Trophoblast cell (in vitro differentiated cells and primary cell): ENCODE data around the gene GABRG3.

Source experiments
- DNase-seq, 2 donors: peaks; one replicate each; pipeline ENCODE4 v3.0.0-alpha.2; 2016
- H2AFZ ChIP-seq: 2 replicates; pipeline ENCODE4 v1.6.1; 2013; ENCODE audit warnings: low read length, moderate library complexity, mild to moderate bottlenecking; ENCODE audit not compliant: insufficient read depth, poor library complexity
- H2AK5ac ChIP-seq: 2 replicates; pipeline ENCODE4 v1.6.1; 2013; ENCODE audit warnings: mild to moderate bottlenecking, low read length
- H2BK120ac ChIP-seq: 2 replicates; pipeline ENCODE4 v1.6.1; 2013; ENCODE audit warnings: low read length, mild to moderate bottlenecking, moderate library complexity; ENCODE audit not compliant: insufficient read depth, poor library complexity
- H2BK12ac ChIP-seq: 2 replicates; pipeline ENCODE4 v1.6.1; 2013; ENCODE audit warnings: mild to moderate bottlenecking, low read length, moderate library complexity
- H2BK5ac ChIP-seq: 2 replicates; pipeline ENCODE4 v1.6.1; 2013; ENCODE audit warnings: low read length, low read depth, moderate library complexity, mild to moderate bottlenecking; ENCODE audit not compliant: poor library complexity
- H3K14ac ChIP-seq: 2 replicates; pipeline ENCODE4 v1.6.1; 2013; ENCODE audit warnings: mild to moderate bottlenecking, low read length
- H3K18ac ChIP-seq: 2 replicates; pipeline ENCODE4 v1.6.1; 2013; ENCODE audit warnings: mild to moderate bottlenecking, low read length
- H3K23ac ChIP-seq: 2 replicates; pipeline ENCODE4 v1.6.1; 2013; ENCODE audit warnings: low read length
- H3K27ac ChIP-seq: 2 replicates; pipeline ENCODE4 v1.5.1; 2013; ENCODE audit warnings: low read depth, mild to moderate bottlenecking, inconsistent platforms, low read length, moderate library complexity
- H3K27me3 ChIP-seq: 2 replicates; pipeline ENCODE4 v1.6.1; 2013; ENCODE audit warnings: inconsistent platforms, mild to moderate bottlenecking, low read length, moderate library complexity; ENCODE audit not compliant: insufficient read depth
- H3K36me3 ChIP-seq, 2 experiments: 1 replicate in 1 of 2; 2 replicates in 1 of 2; pipeline ENCODE4 v1.6.1; 2013; ENCODE audit warnings: low read length in 2 of 2, mild to moderate bottlenecking in 2 of 2, moderate library complexity in 1 of 2; ENCODE audit not compliant: insufficient read depth in 2 of 2, control insufficient read depth in 1 of 2
- H3K4ac ChIP-seq: 2 replicates; pipeline ENCODE4 v1.6.1; 2013; ENCODE audit warnings: low read depth, mild to moderate bottlenecking, low read length, moderate library complexity
- H3K4me1 ChIP-seq, 2 experiments: 1 replicate in 1 of 2; 2 replicates in 1 of 2; pipeline ENCODE4 v1.6.1; 2013; ENCODE audit warnings: low read length in 2 of 2, mild to moderate bottlenecking in 2 of 2, moderate library complexity in 1 of 2; ENCODE audit not compliant: insufficient read depth in 2 of 2, control insufficient read depth in 1 of 2
- H3K4me2 ChIP-seq: 2 replicates; pipeline ENCODE4 v1.6.1; 2013; ENCODE audit warnings: inconsistent platforms, mild to moderate bottlenecking, low read length, moderate library complexity
- H3K4me3 ChIP-seq: 2 replicates; pipeline ENCODE4 v1.5.1; 2013; ENCODE audit warnings: mild to moderate bottlenecking, low read depth, low read length, inconsistent platforms
- H3K79me1 ChIP-seq: one replicate; pipeline ENCODE4 v1.6.1; 2013; ENCODE audit warnings: low read length
- H3K79me2 ChIP-seq: 2 replicates; pipeline ENCODE4 v1.6.1; 2013; ENCODE audit warnings: low read length, mild to moderate bottlenecking; ENCODE audit not compliant: control insufficient read depth, insufficient read depth, poor library complexity
- H3K9ac ChIP-seq: 2 replicates; pipeline ENCODE4 v1.6.1; 2013; ENCODE audit warnings: mild to moderate bottlenecking, low read length
- H3K9me3 ChIP-seq: 2 replicates; pipeline ENCODE4 v1.6.1; 2013; ENCODE audit warnings: low read depth, mild to moderate bottlenecking, control low read depth, inconsistent platforms, low read length; ENCODE audit not compliant: insufficient read depth
- H4K12ac ChIP-seq: 2 replicates; pipeline ENCODE4 v1.6.1; 2013; ENCODE audit warnings: low read depth, mild to moderate bottlenecking, low read length, moderate library complexity
- H4K8ac ChIP-seq: 2 replicates; pipeline ENCODE4 v1.6.1; 2013; ENCODE audit warnings: low read depth, mild to moderate bottlenecking, low read length, moderate library complexity
- H4K91ac ChIP-seq: one replicate; pipeline ENCODE4 v1.6.1; 2013; ENCODE audit warnings: low read depth, mild to moderate bottlenecking, low read length, moderate library complexity
- WGBS: extraction: QIAGEN DNeasy Blood & Tissue Kit; methylation state at CpG from one replicate; pipeline ENCODE4 v1.1.7; 2013; ENCODE audit warnings: missing lambda C conversion rate; ENCODE audit not compliant: insufficient read length, insufficient coverage; ENCODE audit errors: extremely low coverage; 5-methylcytosine and 5-hydroxymethylcytosine counted together

Gene GABRG3

DNA sequence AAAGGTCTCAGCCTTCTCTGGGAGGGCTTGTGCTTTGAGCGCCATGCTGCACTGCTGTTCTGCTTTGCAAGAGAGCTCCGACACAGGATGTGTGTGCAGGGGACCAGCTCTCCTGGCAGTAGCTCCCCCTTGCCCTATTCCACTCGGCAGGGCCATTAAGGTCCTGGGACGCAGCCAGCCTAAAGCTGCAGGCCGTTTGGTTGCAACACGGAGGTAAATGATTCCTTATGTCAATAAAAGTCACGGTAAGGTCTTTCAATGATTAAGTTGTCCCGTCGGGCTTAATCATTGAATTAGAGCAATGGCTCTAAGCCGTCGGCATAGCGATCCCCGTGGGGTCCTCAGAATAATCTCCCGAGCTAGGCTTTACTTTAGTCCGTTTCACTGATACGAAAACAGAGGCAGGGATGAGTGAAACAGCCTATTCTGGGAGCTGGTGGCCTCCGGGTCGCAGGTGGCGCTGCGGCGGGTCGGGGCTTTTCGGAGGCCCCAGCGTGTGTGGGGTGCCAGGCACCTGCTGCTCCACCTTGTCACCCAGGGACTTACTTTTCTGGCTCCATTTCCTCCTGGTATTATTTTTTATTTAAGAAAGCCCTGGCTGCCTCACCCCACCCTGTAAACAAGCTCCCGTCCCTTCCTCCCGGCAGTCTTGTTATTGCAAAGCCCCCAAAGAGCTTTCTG, 603.0 kb downstream of the GABRG3 start:
- no peak overlapping the region for H3K27ac ChIP-seq
- no peaks in the 10 kb centered on the region for H3K9me3 ChIP-seq
- H3K14ac ChIP-seq: no peak overlapping the region
- no peak overlapping the region for H3K9ac ChIP-seq
- H3K79me1 ChIP-seq: no peaks in the 10 kb centered on the region
- no peaks in the 10 kb centered on the region for H3K36me3 ChIP-seq
- H3K27me3 ChIP-seq: no peaks in the 10 kb centered on the region
- H3K4me1 ChIP-seq: no peaks in the 10 kb centered on the region
- H3K4me2 ChIP-seq: no peak overlapping the region
- no peak overlapping the region for H2BK12ac ChIP-seq
- H3K4me3 ChIP-seq: no peak overlapping the region
- no CpG with 5 or more reads among the region's 26 CpGs for WGBS
- no peak overlapping the region for H4K91ac ChIP-seq
- no peak overlapping the region for H2AFZ ChIP-seq
- no peak overlapping the region for H3K18ac ChIP-seq
- H2BK120ac ChIP-seq: no peak overlapping the region
- no peak overlapping the region for H2AK5ac ChIP-seq
- no peak overlapping the region for H3K23ac ChIP-seq
- no peak overlapping the region for H3K4ac ChIP-seq
- no peaks in the 10 kb centered on the region for H3K79me2 ChIP-seq
- no peak overlapping the region for H4K8ac ChIP-seq
- no peak for DNase-seq
- H2BK5ac ChIP-seq: no peak overlapping the region
- no peak overlapping the region for H4K12ac ChIP-seq

DNA sequence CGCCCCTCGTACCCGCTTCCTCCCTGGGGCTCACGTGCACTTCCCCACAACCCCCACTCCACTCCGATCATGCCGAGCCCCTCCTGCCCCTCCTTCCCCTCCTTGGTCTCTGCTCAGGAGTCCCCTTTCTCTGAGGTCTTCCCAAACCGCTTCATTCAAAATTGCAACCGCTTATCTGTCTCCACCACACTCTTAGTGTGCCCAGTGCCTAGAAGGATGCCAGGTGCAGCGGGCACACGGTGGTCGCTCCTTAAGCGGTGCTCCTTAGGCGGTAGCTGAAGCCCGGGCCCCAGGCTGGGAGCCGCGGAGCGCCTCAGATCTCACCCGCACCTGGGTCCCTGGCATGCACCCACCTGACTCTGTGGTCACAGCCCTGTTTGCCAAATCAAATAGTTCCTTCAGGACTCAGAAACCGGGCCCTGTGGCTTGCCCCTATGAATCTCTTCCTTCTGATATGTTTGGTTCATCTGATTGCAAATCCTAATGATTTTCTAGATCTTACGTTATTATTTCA, 603.6 kb downstream of the GABRG3 start:
- no peaks in the 10 kb centered on the region for H3K79me1 ChIP-seq
- H2BK120ac ChIP-seq: no peak overlapping the region
- H3K18ac ChIP-seq: no peak overlapping the region
- no CpG with 5 or more reads among the region's 20 CpGs for WGBS
- no peak overlapping the region for H4K91ac ChIP-seq
- no peaks in the 10 kb centered on the region for H3K4me1 ChIP-seq
- H3K23ac ChIP-seq: no peak overlapping the region
- no peak overlapping the region for H3K4ac ChIP-seq
- no peak overlapping the region for H2BK5ac ChIP-seq
- no peak overlapping the region for H2AFZ ChIP-seq
- no peak overlapping the region for H4K12ac ChIP-seq
- no peak overlapping the region for H3K14ac ChIP-seq
- H2AK5ac ChIP-seq: no peak overlapping the region
- no peak overlapping the region for H3K27ac ChIP-seq
- H3K4me3 ChIP-seq: no peak overlapping the region
- H3K9ac ChIP-seq: no peak overlapping the region
- no peaks in the 10 kb centered on the region for H3K36me3 ChIP-seq
- H4K8ac ChIP-seq: no peak overlapping the region
- no peaks in the 10 kb centered on the region for H3K9me3 ChIP-seq
- H3K79me2 ChIP-seq: no peaks in the 10 kb centered on the region
- no peak for DNase-seq
- no peaks in the 10 kb centered on the region for H3K27me3 ChIP-seq
- H3K4me2 ChIP-seq: no peak overlapping the region
- no peak overlapping the region for H2BK12ac ChIP-seq

DNA sequence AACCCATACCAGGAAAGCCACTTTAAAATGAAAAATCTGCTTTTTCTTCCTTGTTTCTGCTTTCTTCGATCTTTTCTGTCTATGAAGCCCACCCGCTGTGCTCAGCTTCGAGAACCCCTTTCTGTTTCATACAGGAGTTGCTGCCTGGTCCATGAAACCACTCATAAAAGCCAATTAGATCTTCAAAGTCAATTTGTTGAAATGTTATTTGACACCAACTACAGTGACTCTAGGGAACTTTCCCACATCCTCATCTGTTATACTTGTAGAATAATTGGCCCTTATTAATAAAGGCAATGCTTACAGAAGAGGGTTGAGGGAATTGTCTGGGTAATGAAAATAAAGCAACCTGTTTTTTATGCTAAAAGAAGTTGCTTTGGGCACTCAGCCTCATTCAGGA, 604.5 kb downstream of the GABRG3 start:
- no peak overlapping the region for H3K9ac ChIP-seq
- H2BK5ac ChIP-seq: no peak overlapping the region
- no peak overlapping the region for H3K4ac ChIP-seq
- no peaks in the 10 kb centered on the region for H3K36me3 ChIP-seq
- no peak overlapping the region for H4K91ac ChIP-seq
- no peak overlapping the region for H4K12ac ChIP-seq
- H2AFZ ChIP-seq: no peak overlapping the region
- H3K4me1 ChIP-seq: no peaks in the 10 kb centered on the region
- H3K79me1 ChIP-seq: no peaks in the 10 kb centered on the region
- no peak overlapping the region for H3K27ac ChIP-seq
- H3K27me3 ChIP-seq: no peaks in the 10 kb centered on the region
- no peak overlapping the region for H3K23ac ChIP-seq
- no peak overlapping the region for H2BK120ac ChIP-seq
- no peak overlapping the region for H4K8ac ChIP-seq
- no peaks in the 10 kb centered on the region for H3K79me2 ChIP-seq
- H3K14ac ChIP-seq: no peak overlapping the region
- H2AK5ac ChIP-seq: no peak overlapping the region
- DNase-seq: no peak
- no CpG with 5 or more reads among the region's 3 CpGs for WGBS
- no peak overlapping the region for H3K18ac ChIP-seq
- no peak overlapping the region for H3K4me3 ChIP-seq
- no peak overlapping the region for H2BK12ac ChIP-seq
- H3K9me3 ChIP-seq: no peaks in the 10 kb centered on the region
- no peak overlapping the region for H3K4me2 ChIP-seq

DNA sequence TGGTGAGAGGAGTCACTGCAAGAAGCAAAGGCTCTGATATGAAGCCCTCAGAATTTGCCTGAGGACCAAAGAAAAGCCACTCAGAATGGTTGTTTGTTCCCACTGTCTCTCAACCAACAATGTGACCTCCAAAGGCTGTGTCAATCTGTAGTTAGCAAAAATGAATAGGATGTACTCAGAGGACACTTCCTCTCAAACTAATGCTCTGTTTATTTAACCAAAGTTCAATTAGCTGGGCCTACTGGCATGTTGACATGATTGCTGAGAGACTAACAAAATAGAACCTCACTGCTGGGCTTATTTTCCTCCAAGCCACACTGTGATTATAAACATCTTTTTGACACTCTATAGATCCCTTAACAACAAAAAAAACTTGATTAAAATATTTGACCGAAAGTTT, 605.6 kb downstream of the GABRG3 start:
- Histone ChIP-seq H3K79me1 (no peaks in the 10 kb centered on the region), H3K9me3 (no peaks in the 10 kb centered on the region), H2BK120ac (no peak overlapping the region), H2AFZ (no peak overlapping the region), H3K27me3 (no peaks in the 10 kb centered on the region), H3K4me1 (no peaks in the 10 kb centered on the region), H2AK5ac (no peak overlapping the region), H3K4me3 (no peak overlapping the region), H3K4ac (no peak overlapping the region), H3K14ac (no peak overlapping the region), H3K27ac (no peak overlapping the region), H3K18ac (no peak overlapping the region), H3K9ac (no peak overlapping the region), H4K12ac (no peak overlapping the region), H3K79me2 (no peaks in the 10 kb centered on the region), H2BK5ac (no peak overlapping the region), H2BK12ac (no peak overlapping the region), H4K91ac (no peak overlapping the region), H3K36me3 (no peaks in the 10 kb centered on the region), H3K23ac (no peak overlapping the region), H3K4me2 (no peak overlapping the region), H4K8ac (no peak overlapping the region)
- no CpG with 5 or more reads among the region's 1 CpG for WGBS
- no peak for DNase-seq
